Smooth muscle cell (in vitro differentiated cells): ENCODE data around the gene GPRC5D. TPM values are rescaled to one million over a fixed set of nuclear protein-coding genes. Genes with fewer than 3 reads are reported as not detected.
A peak's percentile ranks its signal among the peaks of the same experiment; 100 is the strongest.

Source experiments
- DNase-seq: peaks from one replicate; lab custom pipeline; 2025; ENCODE audit not compliant: unreplicated experiment; lab: John Stamatoyannopoulos, UW
- H2AFZ ChIP-seq: fragments of 200-600 bp; sonication (generic); 2 replicates; pipeline ENCODE4 v1.6.0; 2016; ENCODE audit warnings: antibody characterized with exemption, low read depth, mild to moderate bottlenecking
- H3F3A ChIP-seq: fragments of 200-600 bp; sonication (generic); 2 replicates; pipeline ENCODE4 v1.6.0; 2017; ENCODE audit warnings: antibody characterized with exemption, low read depth
- H3K27ac ChIP-seq: fragments of 200-600 bp; sonication (generic); 2 replicates; pipeline ENCODE4 v1.5.1; 2016; ENCODE audit warnings: low read depth, mild to moderate bottlenecking
- H3K27me3 ChIP-seq: fragments of 200-600 bp; sonication (generic); 2 replicates; pipeline ENCODE4 v1.6.1; 2016; ENCODE audit warnings: low read depth, mild to moderate bottlenecking
- H3K36me3 ChIP-seq: fragments of 200-600 bp; sonication (generic); 2 replicates; pipeline ENCODE4 v1.5.1; 2016; ENCODE audit warnings: low read depth
- H3K4me1 ChIP-seq: fragments of 200-600 bp; sonication (generic); 2 replicates; pipeline ENCODE4 v1.5.1; 2016; ENCODE audit warnings: low read depth
- H3K4me2 ChIP-seq: fragments of 200-600 bp; sonication (generic); 2 replicates; pipeline ENCODE4 v1.6.0; 2016; ENCODE audit warnings: mild to moderate bottlenecking
- H3K4me3 ChIP-seq: fragments of 200-600 bp; sonication (generic); 2 replicates; pipeline ENCODE4 v1.5.1; 2016; ENCODE audit warnings: mild to moderate bottlenecking
- H3K79me2 ChIP-seq: fragments of 200-600 bp; sonication (generic); 2 replicates; pipeline ENCODE4 v1.6.0; 2016; ENCODE audit warnings: low read depth, mild to moderate bottlenecking
- H3K9ac ChIP-seq: fragments of 200-600 bp; sonication (generic); 2 replicates; pipeline ENCODE4 v1.6.0; 2016; ENCODE audit warnings: low read depth
- H3K9me3 ChIP-seq: fragments of 200-600 bp; sonication (generic); replicated peaks from 2 replicates; pipeline ENCODE4 v1.5.1; 2016; ENCODE audit warnings: low read depth
- H4K20me1 ChIP-seq: fragments of 200-600 bp; sonication (generic); 2 replicates; pipeline ENCODE4 v1.6.0; 2016; ENCODE audit warnings: low read depth
- CTCF ChIP-seq: fragments of 200-600 bp; sonication (generic); IDR thresholded peaks from 2 replicates; pipeline ENCODE4 v1.5.1; 2017; ENCODE audit warnings: borderline replicate concordance, mild to moderate bottlenecking, antibody characterized with exemption; ENCODE audit not compliant: insufficient read depth, poor library complexity, severe bottlenecking
- WGBS: methylation state at CpG from one replicate; pipeline ENCODE4 v1.1.7; 2016; ENCODE audit warnings: low lambda C conversion rate; 5-methylcytosine and 5-hydroxymethylcytosine counted together
- polyA plus RNA-seq: library from polyadenylated mRNA; unstranded; fragments of >200 nt; fragmentation: Nextera tagmentation; extraction: Ambion mirVana; gene quantifications from 2 replicates; pipeline ENCODE4 v1.2.1, GENCODE V29; 2016
- total RNA-seq: library from RNA; depleted of rRNA; stranded (reverse); fragments of >200 nt; gene quantifications from 2 replicates; pipeline ENCODE4 v1.2.3, GENCODE V29; 2014

GPRC5D gene
- total and polyA plus RNA-seq, 2 experiments from 2014 or later = not detected

GRCh38 chr12:12983420-12984035 is 31.6 kb upstream of the GPRC5D start:
- Histone ChIP-seq H3K79me2 (no peaks in the 10 kb centered on the region), H4K20me1 (no peaks in the 10 kb centered on the region), H3K4me3 (no peak overlapping the region), H3K9me3 (no peaks in the 10 kb centered on the region), H3K27me3 (no peaks in the 10 kb centered on the region), H3K9ac (no peak overlapping the region), H3K27ac (no peak overlapping the region), H2AFZ (no peak overlapping the region), H3K4me1 (no peaks in the 10 kb centered on the region), H3F3A (peaks cover 11% of the 10 kb centered on the region), H3K36me3 (peaks cover 10% of the 10 kb centered on the region), H3K4me2 (no peak overlapping the region)
- no peak for DNase-seq
- TF ChIP-seq CTCF = peak; percentile 57
- WGBS = 54% methylated on average over 9 of the region's 9 CpGs

GRCh38 chr12:12982331-12982730 is 30.4 kb upstream of the GPRC5D start:
- Histone ChIP-seq H4K20me1 (no peaks in the 10 kb centered on the region), H3K36me3 (peaks cover 4% of the 10 kb centered on the region), H3K9me3 (no peaks in the 10 kb centered on the region)

GRCh38 chr12:12979731-12980259 is 27.8 kb upstream of the GPRC5D start:
- H3K27me3 ChIP-seq = no peaks in the 10 kb centered on the region
- no peak overlapping the region for H3K4me3 ChIP-seq
- peak overlapping the region; percentile 65 for H3K4me2 ChIP-seq
- peak overlapping the region; percentile 99 for H3K27ac ChIP-seq
- peaks cover 31% of the 10 kb centered on the region for H3F3A ChIP-seq
- H3K79me2 ChIP-seq = no peaks in the 10 kb centered on the region
- 35% methylated on average over 4 of the region's 4 CpGs for WGBS
- H3K9me3 ChIP-seq = no peaks in the 10 kb centered on the region
- H2AFZ ChIP-seq = no peak overlapping the region
- peak overlapping the region; percentile 96 for H3K9ac ChIP-seq
- H3K4me1 ChIP-seq = no peaks in the 10 kb centered on the region
- no peaks in the 10 kb centered on the region for H4K20me1 ChIP-seq
- no peak for DNase-seq
- peaks cover under 1% of the 10 kb centered on the region for H3K36me3 ChIP-seq
- no peak for TF ChIP-seq CTCF

More at GRCh38 chr12:12982331-12982730, 30.4 kb upstream of the GPRC5D start:
- no peak for TF ChIP-seq CTCF
- no peaks in the 10 kb centered on the region for H3K4me1 ChIP-seq
- no peak overlapping the region for H2AFZ ChIP-seq
- no peaks in the 10 kb centered on the region for H3K79me2 ChIP-seq
- no peak for DNase-seq
- no peaks in the 10 kb centered on the region for H3K27me3 ChIP-seq
- H3K27ac ChIP-seq = no peak overlapping the region
- no peak overlapping the region for H3K9ac ChIP-seq
- H3K4me3 ChIP-seq = no peak overlapping the region
- peaks cover 14% of the 10 kb centered on the region for H3F3A ChIP-seq
- no peak overlapping the region for H3K4me2 ChIP-seq
- WGBS = 93% methylated on average over 2 of the region's 2 CpGs

GRCh38 chr12:12979126-12979525 is 27.2 kb upstream of the GPRC5D start:
- peak overlapping the region; percentile 65 for H3K4me2 ChIP-seq
- H3K4me3 ChIP-seq = no peak overlapping the region
- H2AFZ ChIP-seq = no peak overlapping the region
- WGBS = 33% methylated on average over 4 of the region's 4 CpGs
- no peaks in the 10 kb centered on the region for H3K9me3 ChIP-seq
- peak overlapping the region; percentile 99 for H3K27ac ChIP-seq
- no peaks in the 10 kb centered on the region for H4K20me1 ChIP-seq
- H3K27me3 ChIP-seq = no peaks in the 10 kb centered on the region
- TF ChIP-seq CTCF = no peak
- DNase-seq = no peak
- H3F3A ChIP-seq = peaks cover 31% of the 10 kb centered on the region
- H3K79me2 ChIP-seq = no peaks in the 10 kb centered on the region
- no peaks in the 10 kb centered on the region for H3K4me1 ChIP-seq
- H3K9ac ChIP-seq = peak overlapping the region; percentile 96
- H3K36me3 ChIP-seq = peaks cover 6% of the 10 kb centered on the region
